Left cardiac atrium (tissue), 4 donors: ENCODE data around the gene UNC5A. TPM values are rescaled to one million over a fixed set of nuclear protein-coding genes. Genes with fewer than 3 reads are reported as not detected.

Source experiments
- ATAC-seq, 2 donors: fragments of 200-7000 bp; cut with Tn5 transposase; one replicate each; pipeline ENCODE4 v1.9.1; 2020; ENCODE audit warnings: mild to moderate bottlenecking in 2 of 2, moderate library complexity in 2 of 2
- DNase-seq: peaks from one replicate; pipeline ENCODE4 v3.0.0-alpha.2; 2020
- intact Hi-C, 2 donors: fragments of 100-400 bp; cut with DNase I; formaldehyde crosslinking; loops; one replicate each; pipeline versions ENCODE4 v1.14.1 to v1.15.1; 2022 to 2023
- long read RNA-seq: library from polyadenylated mRNA; unstranded; transcript quantifications from one replicate; pipeline ENCODE4 v2.0.0, GENCODE V29; 2021
- total RNA-seq, 2 donors: library from RNA; stranded (reverse); fragmentation: NEBNext Ultra II Directional; extraction: Animal tissue kit (Norgen Biotek cat#: 25700); gene quantifications; one replicate each; pipeline ENCODE4 v1.2.1, GENCODE V29; 2021
- donor health status: DM: no; HTN: yes; CAD: no.
- donor health status: DM: no; HTN: yes; CAD: no; lungs with severe emphysema.
- donor health status: DM: yes; HTN: yes; CAD: no.
- donor health status: Dilated cardiomyopathy.

The UNC5A gene
- total RNA-seq = under 1 TPM; 0.35 to 0.50 TPM
- long read RNA-seq = 0 reads

GRCh38 chr5:176810081-176810597 lies at the start of gene UNC5A:
TSS of gene UNC5A (plus strand) at chr5:176810559. CDS start at chr5:176810751, 192 bp downstream.
- intact Hi-C loops = loop anchor here in 1 of 2 donors (10.0 kb wide), 1 partner anchor 155 kb away; no protein-coding TSS in a partner anchor
- no peak for DNase-seq
- ATAC-seq = peak; percentile 25 to 34

GRCh38 chr5:176761755-176762154 lies 48.6 kb upstream of the UNC5A start:
- intact Hi-C loops = no loop called here
- ATAC-seq (no peak), DNase-seq (no peak)

DNA sequence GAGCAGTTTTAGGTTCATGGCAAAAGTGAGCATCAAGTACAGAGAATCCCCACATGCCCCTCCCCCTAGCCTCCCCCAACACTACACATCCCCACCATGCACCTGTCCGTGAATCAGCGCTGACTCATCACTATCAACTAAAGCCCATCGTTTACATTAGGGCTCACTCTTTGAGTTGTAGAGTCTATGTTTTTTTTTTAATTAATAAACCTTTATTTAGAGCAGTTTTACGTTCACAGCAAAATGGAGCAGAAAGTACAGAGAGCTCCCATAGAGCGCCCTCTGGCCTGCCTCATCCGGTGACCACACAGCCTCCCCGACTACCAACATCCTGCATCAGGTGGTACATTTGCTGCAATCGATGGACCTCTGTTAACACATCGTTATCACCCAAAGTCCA lies 47.9 kb upstream of the UNC5A start:
- ATAC-seq (no peak), DNase-seq (no peak)
- intact Hi-C loops = no loop called here

DNA sequence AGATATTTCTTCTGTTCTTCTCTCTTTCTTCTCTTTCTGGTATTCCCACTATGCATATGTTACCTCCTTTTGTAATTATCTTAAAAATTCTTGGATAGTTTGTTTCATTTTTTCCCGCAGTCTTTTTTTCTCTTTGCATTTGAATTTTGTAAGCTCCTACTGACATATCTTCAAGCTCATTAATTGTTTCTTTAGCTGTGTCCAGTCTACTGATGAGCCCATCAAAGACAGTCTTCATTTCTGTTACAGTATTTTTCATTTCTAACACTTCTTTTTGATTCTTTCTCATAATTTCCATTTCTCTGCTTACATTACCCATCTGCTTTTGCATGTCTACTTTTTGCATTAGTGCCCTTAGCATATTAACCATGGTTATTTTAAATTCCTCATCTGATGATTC lies 44.7 kb upstream of the UNC5A start:
- no peak for DNase-seq
- ATAC-seq = no peak
- intact Hi-C loops = no loop called here

GRCh38 chr5:176768174-176768970 lies 42.0 kb upstream of the UNC5A start:
- DNase-seq (no peak), ATAC-seq (no peak)
- intact Hi-C loops = no loop called here

DNA sequence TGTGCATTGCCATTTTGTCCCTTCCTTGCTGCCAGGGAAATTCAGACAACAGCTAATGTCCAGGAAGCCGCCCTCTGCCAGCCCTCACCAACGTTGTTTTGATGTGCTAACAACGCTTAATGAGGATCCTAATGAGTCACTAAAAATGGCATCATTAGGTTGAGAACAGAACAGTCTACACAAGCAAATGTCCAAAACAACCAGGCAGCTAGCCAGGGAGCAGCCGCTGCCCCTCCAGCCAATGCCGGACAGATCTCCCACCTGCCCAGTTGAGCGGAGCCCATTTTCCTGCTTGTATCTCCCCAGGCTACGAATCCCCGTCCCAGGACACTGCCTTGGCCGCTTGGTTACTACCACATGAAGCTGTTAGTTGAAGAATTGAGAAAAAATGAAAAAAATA lies 40.4 kb upstream of the UNC5A start:
- no peak for DNase-seq
- no peak for ATAC-seq
- intact Hi-C loops = no loop called here

- DNase-seq (no peak), ATAC-seq (no peak)
- intact Hi-C loops = no loop called here
These were observed 39.9 kb upstream of the UNC5A start for GRCh38 chr5:176770431-176770830.

- no peak for ATAC-seq
- DNase-seq = no peak
- intact Hi-C loops = no loop called here
These were observed 39.1 kb upstream of the UNC5A start for GRCh38 chr5:176771102-176771845.

- ATAC-seq = no peak
- DNase-seq = no peak
- intact Hi-C loops = no loop called here
These were observed 37.8 kb upstream of the UNC5A start for GRCh38 chr5:176772271-176773210.

GRCh38 chr5:176773408-176774035 lies 36.8 kb upstream of the UNC5A start:
- intact Hi-C loops = no loop called here
- ATAC-seq (no peak), DNase-seq (no peak)

DNA sequence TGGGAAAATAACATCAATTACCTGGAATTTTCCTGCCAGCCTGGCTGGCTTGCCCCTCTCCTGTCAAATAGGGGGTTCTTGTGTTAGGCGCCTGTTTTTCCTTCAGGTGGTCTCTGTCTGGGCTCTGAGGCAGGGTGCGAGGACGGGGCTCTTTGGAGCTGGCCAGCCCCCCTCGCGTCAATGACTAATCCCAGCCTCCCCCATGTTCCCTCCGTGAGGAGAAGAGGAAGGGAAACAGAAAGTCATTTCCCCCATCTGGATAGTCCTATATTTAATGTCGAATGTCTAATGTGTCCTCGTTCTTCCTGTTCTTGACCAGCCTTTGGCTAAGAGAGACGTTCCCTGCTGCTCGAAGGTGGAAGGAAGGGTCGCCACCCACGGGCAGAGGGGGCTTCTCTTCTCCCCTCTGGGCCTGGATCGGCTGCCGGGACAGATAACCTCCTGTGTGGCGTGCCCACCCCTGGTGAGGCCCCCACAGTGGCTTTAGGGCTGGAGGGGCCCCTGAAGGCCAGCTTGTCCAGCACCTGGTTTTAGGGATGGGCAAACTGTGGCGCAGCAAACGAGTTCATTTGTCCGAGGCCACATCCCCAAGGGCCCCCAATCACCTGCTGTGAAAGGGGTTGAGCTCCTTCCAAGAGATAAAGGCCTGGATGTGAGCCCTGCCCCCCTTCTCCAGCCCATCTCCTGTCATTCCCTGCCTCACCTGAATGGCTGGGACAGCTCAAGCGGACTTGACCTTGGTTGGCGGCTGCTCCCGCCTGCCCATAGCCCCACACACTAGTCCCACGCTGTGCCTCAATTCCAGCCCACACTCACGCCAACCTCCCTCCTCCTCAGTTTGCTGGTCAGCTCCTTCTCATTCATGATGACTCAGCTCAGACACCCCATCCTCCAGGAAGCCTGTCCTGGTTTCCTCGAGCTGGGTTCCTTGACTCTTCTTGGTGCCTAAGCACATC lies 35.9 kb upstream of the UNC5A start:
- intact Hi-C loops = no loop called here
- ATAC-seq (no peak), DNase-seq (no peak)

GRCh38 chr5:176775409-176775808 lies 35.0 kb upstream of the UNC5A start:
- ATAC-seq (no peak), DNase-seq (no peak)
- intact Hi-C loops = no loop called here

- ATAC-seq = no peak
- DNase-seq = no peak
- intact Hi-C loops = no loop called here
These were observed 34.1 kb upstream of the UNC5A start for GRCh38 chr5:176776141-176776865.

GRCh38 chr5:176776916-176777315 lies 33.4 kb upstream of the UNC5A start:
- intact Hi-C loops = no loop called here
- ATAC-seq (no peak), DNase-seq (no peak)

DNA sequence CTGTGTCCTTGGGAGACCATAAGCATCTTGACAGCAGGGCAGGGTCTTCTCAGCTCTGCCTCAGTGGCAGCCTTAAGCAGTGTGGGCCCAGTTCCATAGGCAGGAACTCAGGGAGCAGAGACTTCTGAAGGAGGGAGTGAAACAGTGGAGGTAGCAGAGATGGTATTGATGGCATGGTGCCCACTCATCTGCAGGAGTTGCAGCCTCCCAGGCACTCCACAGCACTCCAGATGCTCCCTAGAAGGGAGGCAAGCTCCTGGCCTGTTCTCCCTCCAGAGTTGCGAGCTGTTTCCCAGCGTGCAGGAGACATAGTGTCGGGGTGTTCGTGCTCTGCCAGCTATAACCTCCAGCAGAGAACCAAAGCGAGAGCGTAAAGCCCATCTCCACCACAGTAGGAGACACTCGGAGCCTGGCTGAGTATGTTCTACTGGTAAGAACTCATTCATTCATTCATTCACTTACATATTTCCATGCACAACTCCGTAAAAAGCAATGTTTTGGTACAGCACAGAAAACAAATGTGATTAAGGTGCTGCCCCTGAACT lies 31.4 kb upstream of the UNC5A start:
- DNase-seq (no peak), ATAC-seq (no peak)
- intact Hi-C loops = no loop called here

GRCh38 chr5:176779537-176779936 lies 30.8 kb upstream of the UNC5A start:
- ATAC-seq = no peak
- intact Hi-C loops = no loop called here
- no peak for DNase-seq
